ENCODE measurements around the gene IMMP1L. TPM values are rescaled to one million over a fixed set of nuclear protein-coding genes. Genes with fewer than 3 reads are reported as not detected.
A peak's percentile ranks its signal among the peaks of the same experiment; 100 is the strongest.
"Not testable (repeated sequence)": the region's sequence is repeated elsewhere in the genome, so short reads cannot be mapped to it uniquely, and the experiment has no call there.

IMMP1L gene
- total RNA-seq, 4 donors from 2014 or later: 8.0 to 32.3 (median 19.2) TPM

- no peak for ATAC-seq (ENCODE audit: low FRiP score)
These were observed 20.3 kb upstream of the IMMP1L start for GRCh38 chr11:31529701-31530100.

DNA sequence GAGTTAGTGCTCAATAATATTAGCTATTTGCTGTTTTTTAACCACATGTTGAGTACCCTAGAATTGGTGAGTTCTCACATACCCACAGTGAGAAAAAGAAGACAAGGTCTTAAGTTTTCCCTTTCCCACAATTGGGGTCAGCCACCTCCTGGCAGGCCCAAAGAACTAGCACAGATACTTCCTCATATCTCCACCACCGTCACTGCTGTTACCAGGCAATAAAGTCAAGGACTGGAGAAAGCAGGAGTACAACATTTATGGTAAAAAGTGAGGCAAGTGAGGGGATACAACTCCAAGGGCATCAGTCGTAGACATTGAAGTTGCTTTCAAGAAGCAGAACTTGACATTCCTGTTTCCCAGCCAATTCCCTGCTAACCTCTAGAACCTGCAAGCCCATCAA is 19.8 kb upstream of the IMMP1L start:
- TF ChIP-seq, protein P1, sequence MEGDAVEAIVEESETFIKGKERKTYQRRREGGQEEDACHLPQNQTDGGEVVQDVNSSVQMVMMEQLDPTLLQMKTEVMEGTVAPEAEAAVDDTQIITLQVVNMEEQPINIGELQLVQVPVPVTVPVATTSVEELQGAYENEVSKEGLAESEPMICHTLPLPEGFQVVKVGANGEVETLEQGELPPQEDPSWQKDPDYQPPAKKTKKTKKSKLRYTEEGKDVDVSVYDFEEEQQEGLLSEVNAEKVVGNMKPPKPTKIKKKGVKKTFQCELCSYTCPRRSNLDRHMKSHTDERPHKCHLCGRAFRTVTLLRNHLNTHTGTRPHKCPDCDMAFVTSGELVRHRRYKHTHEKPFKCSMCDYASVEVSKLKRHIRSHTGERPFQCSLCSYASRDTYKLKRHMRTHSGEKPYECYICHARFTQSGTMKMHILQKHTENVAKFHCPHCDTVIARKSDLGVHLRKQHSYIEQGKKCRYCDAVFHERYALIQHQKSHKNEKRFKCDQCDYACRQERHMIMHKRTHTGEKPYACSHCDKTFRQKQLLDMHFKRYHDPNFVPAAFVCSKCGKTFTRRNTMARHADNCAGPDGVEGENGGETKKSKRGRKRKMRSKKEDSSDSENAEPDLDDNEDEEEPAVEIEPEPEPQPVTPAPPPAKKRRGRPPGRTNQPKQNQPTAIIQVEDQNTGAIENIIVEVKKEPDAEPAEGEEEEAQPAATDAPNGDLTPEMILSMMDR (IDR thresholded peaks at IDR 0.05): no peak
- DNase-seq (ENCODE audit: low spot score) (no peak), ATAC-seq (ENCODE audit: low FRiP score) (no peak)

More at GRCh38 chr11:31529701-31530100, 20.3 kb upstream of the IMMP1L start:
- no peak for DNase-seq (ENCODE audit: low spot score)
- TF ChIP-seq, protein P1 (IDR thresholded peaks at IDR 0.05): no peak

DNA sequence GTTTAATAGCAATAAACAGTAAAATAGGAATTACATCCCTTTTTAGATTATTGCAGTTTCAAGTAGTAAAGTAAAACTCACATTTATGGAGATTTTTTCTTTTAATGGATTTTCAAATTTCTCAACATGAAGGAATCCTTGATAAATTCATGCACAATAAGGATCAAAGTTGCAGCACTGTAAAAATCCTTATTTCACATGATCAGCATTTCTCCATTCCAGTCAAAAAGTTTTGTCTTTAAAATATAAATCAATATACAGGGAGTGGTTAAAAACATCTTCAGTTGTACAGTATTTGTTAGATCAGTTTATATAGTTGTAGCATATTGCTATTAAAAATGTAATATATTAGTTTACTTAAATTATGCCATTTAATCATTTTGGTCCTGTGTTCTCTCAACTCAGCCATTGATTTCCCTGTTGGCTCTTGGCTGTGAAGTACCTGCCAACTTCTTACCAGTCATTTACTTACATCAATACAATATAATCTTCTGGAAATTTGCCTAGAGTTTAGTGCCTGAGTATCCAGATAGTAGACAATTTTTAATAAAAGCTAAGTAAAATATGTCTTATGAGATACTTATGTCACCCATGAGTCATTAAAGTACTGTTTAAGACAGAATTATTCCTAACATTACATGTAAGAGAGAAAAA is 12.2 kb upstream of the IMMP1L start:
- TF ChIP-seq, protein P1 (IDR thresholded peaks at IDR 0.05): no peak
- ATAC-seq (ENCODE audit: low FRiP score) (no peak), DNase-seq (ENCODE audit: low spot score) (no peak)

DNA sequence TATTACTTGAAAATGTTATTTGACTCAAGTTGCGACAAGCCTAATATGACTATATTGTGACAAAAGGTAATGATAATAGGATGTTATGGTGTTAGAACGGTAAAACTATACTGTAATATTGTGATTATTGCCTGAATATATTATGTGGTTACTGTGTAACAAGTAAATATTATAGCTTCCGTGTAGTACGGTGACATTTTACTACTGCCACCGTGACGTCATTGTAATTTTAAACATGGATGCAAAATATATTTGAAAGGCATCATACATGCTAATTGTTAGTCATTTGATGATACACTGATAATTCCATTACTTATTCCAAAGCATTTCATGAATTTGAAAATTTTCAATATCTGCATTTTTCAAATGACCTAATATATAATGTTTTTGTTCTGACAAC is 2.7 kb upstream of the IMMP1L start:
- DNase-seq (ENCODE audit: low spot score): no peak
- ATAC-seq (ENCODE audit: low FRiP score): no peak
- TF ChIP-seq, protein P1 (IDR thresholded peaks at IDR 0.05): no peak

- ATAC-seq (ENCODE audit: low FRiP score): peak; percentile 13
- TF ChIP-seq, protein P1 (IDR thresholded peaks at IDR 0.05): no peak
- no peak for DNase-seq (ENCODE audit: low spot score)
These were observed 382 bp downstream of the IMMP1L start for GRCh38 chr11:31509051-31509428.

DNA sequence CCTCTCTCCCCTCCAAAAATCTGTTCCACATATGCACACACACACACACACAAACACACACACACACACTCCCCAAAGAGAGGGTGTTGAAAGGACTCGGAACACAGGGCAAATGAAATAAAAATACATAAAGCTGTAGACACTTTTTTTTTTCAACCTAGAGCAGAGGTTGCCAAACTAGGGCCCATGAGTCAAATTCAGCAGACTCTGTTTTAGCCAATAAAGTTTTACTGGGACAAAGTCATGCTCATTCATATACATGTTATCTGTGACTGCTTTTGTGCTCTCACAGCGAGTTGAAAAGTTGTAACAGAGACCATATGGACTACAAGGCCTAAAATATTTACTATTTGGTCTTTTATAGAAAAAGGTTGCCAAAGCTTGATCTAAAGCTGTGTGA is 8.9 kb downstream of the IMMP1L start:
- ATAC-seq (ENCODE audit: low FRiP score) (no peak), DNase-seq (ENCODE audit: low spot score) (no peak)
- TF ChIP-seq, protein P1 (IDR thresholded peaks at IDR 0.05): no peak

DNA sequence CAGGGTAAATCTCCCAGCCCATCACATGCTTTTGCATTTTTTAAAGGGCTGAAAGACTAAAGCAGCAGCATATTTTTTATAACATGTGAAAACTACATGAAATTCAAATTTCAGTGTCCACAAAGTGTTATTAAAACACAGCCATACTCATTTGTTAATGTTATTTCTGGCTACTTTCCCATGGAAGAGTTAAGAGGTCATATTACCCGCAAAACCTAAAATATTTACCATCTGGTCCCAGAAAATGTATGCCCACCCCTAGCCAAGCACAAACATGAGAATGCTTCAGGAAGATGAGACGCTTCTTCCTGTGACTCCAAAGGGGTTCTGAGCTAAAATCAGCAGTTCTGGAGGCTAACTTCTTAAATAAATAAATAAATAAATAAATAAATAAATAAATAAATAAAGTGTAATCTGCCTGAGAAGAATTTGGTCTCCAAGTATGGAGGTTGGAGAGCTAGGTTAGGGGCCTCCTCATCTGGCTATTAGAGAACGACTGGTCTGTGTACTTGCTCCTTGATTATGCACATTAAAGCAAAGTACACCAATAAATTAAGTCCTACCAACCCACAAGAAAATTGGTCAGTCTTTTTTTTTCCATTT is 9.7 kb downstream of the IMMP1L start:
- TF ChIP-seq, protein P1 (IDR thresholded peaks at IDR 0.05): no peak
- DNase-seq (ENCODE audit: low spot score) (no peak), ATAC-seq (ENCODE audit: low FRiP score) (no peak)

DNA sequence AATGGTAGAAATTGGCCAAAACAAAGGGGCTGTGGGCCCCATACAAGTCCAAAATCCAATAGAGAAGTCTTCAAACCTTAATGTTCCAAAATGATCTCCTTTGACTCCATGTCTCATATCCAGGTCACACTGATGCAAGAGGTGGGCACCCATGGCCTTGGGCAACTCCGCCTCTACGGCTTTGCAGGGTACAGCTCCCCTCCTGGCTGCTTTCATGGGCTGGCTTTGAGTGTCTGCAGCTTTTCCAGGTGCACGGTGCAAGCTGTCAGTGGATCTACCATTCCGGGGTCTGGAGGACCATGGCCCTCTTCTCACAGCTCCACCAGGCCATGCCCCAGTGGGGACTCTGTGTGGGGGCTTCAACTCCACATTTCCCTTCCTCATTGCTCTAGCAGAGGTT is 15.7 kb downstream of the IMMP1L start:
- not testable (repeated sequence) for DNase-seq (ENCODE audit: low spot score); ATAC-seq (ENCODE audit: low FRiP score)
